ENCODE measurements around the gene BORCS5.
"Not testable (repeated sequence)": the region's sequence is repeated elsewhere in the genome, so short reads cannot be mapped to it uniquely, and the experiment has no call there.

BORCS5 gene

GRCh38 chr12:12492547-12492946, 135.7 kb downstream of the BORCS5 start:
- no peak for DNase-seq

GRCh38 chr12:12495536-12495935, 138.7 kb downstream of the BORCS5 start:
- no peak for DNase-seq

GRCh38 chr12:12498210-12498609, 141.3 kb downstream of the BORCS5 start:
- no peak for DNase-seq

GRCh38 chr12:12499909-12500604, 143.2 kb downstream of the BORCS5 start:
- DNase-seq: no peak

- no peak for DNase-seq
Measured at GRCh38 chr12:12501121-12501520, 144.2 kb downstream of the BORCS5 start.

GRCh38 chr12:12502130-12502814, 145.4 kb downstream of the BORCS5 start:
- DNase-seq: not testable (repeated sequence)

GRCh38 chr12:12502815-12503151, 145.9 kb downstream of the BORCS5 start:
- DNase-seq: no peak

- DNase-seq: no peak
Measured at GRCh38 chr12:12503384-12504078, 146.7 kb downstream of the BORCS5 start.

GRCh38 chr12:12505544-12506495, 148.9 kb downstream of the BORCS5 start:
- DNase-seq: no peak

GRCh38 chr12:12506496-12506890, 149.6 kb downstream of the BORCS5 start:
- DNase-seq: no peak

GRCh38 chr12:12507121-12507520, 150.2 kb downstream of the BORCS5 start:
- no peak for DNase-seq

GRCh38 chr12:12508612-12509011, 151.7 kb downstream of the BORCS5 start:
- no peak for DNase-seq

GRCh38 chr12:12510141-12510540, 153.3 kb downstream of the BORCS5 start:
- no peak for DNase-seq

GRCh38 chr12:12510551-12510950, 153.7 kb downstream of the BORCS5 start:
- DNase-seq: no peak

- DNase-seq: no peak
Measured at GRCh38 chr12:12511021-12511783, 154.3 kb downstream of the BORCS5 start.

- no peak for DNase-seq
Measured at GRCh38 chr12:12511895-12512711, 155.2 kb downstream of the BORCS5 start.

- no peak for DNase-seq
Measured at GRCh38 chr12:12513416-12514006, 156.6 kb downstream of the BORCS5 start.

- no peak for DNase-seq
Measured at GRCh38 chr12:12518464-12518845, 161.6 kb downstream of the BORCS5 start.

GRCh38 chr12:12518919-12519318, 162.0 kb downstream of the BORCS5 start:
- DNase-seq: no peak
